AG20443 (cell line): ENCODE data around the gene LAPTM5.

Source experiments
- DNase-seq: peaks from one replicate; pipeline ENCODE4 v3.0.0; 2012; ENCODE audit warnings: low spot score, mixed read lengths

The LAPTM5 gene

DNA sequence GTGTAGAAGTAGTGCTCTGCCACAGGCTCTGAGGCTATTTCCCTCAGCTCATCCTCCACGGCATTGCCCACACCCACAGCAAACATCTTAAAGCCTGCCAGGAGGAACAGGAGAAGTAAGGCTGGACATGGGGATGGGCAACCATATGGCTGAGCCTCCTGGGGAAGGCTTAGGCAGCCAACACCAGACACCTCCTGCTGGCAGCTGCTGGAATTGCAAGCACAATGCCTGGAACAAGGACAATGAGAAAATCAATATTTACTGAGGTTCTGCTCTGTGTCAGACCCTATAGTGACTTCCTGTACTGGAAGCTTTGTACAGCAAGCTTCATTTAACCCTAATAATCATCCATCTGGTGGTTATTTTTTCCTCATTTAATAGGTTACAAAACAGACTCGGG, 42.4 kb downstream of the LAPTM5 start:
- DNase-seq: no peak

DNA sequence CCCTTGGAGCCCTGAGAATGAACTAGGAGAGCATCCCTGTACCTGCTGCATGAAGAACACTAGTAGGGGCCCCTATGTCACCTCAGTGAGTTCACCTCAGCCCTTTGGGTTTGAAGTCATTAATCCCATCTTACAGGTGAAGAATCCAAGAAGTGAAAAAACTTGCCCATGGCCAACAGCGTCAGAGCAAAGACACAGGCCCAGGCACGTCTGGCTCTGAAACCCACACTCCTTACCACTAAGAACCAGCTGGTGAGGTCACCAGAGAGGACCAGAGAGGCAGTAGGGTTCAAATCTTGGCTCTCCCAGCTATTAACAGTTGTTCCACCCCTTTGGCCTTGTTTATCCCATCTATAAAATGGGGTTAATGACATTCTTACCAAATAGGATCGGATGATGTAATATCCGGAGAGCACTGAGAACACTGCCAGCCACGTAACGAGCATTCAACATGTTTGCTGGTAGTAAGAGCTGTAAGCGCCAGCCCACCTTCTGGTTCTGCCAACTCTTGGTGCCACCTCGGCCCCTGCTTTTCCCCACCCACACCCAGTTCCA, 43.0 kb downstream of the LAPTM5 start:
- no peak for DNase-seq

DNA sequence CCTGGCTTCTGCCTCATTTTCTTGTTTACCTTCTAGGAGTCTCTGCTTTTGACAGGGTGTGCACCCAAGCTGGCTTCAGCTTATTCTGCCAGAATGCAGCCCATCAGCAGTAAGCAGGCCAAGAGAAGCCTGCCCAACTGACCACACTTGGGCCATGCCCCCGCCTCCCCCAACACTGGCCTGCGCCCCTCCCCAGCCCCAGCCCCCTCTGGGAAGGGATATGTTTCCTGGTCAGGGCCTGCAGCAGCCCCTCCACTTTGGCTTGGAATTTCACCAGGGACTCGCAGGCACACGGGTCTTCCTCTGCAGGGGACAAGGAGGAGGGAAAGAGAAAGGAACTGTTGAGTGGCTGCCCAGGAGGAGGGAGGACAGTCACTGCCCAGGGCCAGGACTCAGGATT, 43.5 kb downstream of the LAPTM5 start:
- no peak for DNase-seq

DNA sequence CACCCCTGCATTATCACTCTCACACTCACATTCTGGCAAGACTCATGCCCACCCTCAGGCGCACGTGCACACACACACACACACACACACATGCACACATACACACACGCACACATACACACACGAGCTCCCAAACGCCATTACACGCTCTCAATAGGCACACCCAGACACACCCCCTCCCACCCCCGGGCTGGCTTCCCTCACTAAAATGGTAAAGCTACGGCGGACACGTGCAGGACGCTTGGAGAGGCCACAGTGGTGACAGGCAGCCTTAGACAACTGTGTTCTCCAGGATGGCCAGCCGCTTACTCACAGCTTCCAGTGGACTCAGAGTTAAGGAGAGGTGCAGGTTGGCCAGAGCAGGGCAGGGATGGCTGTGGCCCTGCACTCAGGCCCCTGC, 44.3 kb downstream of the LAPTM5 start:
- peak; percentile 43 for DNase-seq

DNA sequence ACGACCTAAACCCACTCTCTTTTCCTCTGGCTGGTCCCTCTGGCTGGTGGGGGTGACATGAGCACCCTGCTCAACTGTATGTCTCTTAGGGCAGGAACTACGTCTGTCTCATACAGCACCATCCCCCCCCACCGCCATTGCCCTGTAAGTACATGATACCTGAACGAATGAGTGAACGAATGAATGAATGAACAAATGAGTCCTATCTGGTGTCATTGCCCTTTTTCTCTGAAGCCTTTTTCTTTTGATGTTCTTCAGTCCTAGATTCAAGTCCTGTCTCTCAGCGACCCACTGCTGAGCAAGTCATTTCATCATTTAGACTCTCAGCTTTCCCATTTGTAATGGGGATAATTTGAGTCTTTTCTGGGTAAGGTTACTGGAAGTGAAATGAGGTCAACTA, 45.0 kb downstream of the LAPTM5 start:
- DNase-seq: no peak

DNA sequence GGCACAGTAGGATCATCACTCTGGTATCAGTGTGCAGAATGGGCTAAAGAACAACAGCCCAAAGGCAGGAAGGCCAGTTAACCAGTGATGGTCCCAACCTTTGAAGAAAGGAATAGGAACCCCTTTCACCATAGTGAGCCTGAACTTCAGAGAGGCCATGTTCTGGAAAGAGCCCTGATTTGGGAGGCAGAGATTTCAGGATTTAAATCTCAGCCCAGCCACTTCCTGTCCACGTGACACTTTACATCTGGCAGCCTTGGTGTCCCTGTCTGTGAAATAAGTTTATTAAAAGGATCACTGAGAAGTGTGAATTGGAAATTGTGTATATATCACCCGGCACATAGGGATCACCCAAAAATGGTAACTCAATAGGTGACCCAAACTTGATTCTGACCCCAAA, 47.2 kb downstream of the LAPTM5 start:
- DNase-seq: no peak

DNA sequence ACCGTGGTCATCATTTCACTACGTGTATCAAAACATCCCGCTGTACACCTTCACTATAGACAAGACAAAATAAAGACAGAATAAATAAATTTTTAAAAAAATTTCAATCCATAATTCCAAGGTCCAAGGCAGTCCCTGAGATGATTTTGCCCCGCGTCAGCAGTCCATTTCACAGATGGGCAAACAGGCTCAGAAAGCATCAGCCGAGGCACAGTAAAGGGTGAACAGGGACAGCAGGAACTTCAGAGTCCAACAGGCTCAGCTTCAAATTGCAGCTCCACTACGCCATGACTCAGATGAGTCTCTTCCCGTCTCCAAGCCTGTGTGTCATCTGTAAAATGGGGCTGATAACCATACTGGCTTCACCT, 49.2 kb downstream of the LAPTM5 start:
- no peak for DNase-seq

DNA sequence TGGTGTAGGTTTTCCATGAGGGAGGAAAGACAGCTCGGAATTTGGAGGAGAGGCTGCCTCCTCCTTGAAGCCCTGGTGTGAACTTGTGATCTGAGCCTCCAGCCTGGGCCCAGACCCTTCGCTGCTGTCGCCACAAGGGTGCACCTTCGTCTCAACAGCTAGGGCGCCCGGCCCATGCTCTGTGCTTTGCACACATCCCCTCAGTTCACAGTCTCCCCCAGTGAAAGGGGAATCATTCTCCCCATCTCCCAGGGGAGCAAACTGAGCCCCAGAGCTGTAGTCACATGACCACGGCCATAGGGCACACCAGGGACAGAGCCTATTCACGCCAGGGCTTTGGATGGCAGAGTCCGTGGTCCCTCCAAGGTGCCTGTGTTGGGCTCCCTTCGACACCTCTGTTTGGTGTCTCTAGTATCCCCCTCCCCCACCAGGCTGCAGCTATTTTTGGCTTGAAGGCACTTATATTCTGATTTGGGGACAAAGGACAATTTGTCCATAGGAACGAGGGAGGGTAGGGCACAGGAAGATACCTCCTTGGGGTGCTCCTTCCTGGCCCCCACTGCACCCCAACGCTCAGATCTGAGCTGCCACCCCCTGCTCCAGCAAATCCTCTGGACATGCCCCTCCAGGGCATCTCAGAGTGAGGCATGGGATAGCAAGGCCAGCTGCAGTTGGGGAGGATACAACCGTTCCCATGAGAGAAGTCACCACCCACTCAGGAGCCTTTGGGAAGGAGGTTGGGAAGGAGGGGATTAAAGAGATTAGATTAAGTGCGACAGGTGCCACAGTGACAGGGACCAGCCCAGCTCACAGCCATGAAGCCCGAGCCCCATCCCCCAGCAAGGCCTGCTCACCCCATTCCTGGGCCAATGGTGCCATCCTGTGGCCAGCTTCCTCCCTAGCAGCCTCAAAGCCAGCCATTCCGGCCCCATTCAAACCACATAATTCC, 49.9 kb downstream of the LAPTM5 start:
- DNase-seq: peak; percentile 88

DNA sequence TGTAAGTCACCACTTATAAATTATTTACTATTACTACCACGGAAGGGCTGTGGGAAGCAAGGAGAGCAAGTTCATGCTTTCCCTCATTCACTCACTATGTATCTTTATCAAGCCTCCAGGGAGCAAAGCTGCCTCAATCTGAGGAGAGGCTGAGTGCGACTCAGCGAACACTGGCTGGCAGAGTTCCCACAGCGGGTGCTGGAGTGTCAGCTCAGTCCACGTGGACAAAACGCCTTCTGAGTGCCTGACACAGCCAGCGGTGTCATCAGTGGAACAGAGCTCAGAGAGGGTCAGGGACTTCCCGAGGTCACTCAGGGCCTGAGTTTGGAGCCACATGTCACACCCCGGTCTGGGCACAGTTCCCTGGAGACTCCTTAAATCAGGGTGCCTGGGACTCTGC, 51.0 kb downstream of the LAPTM5 start:
- DNase-seq: no peak

DNA sequence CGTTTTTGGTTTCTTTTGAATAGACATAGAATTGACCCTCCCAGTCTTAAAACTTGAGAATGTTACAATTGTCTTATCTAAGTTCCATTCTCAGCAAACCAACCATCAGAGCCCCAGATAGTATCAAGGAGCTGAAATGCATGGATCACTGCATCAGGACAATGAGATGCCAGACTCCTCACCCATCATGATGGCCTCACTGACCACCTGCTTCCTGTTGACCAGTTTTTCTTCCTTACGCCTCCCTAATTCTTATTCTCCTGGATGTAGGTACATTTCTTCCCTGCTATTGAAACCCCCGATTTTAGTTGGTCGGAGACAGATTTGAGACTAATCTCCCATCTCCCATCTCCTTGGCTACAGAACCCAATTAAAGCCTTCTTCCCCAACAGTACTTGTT, 51.9 kb downstream of the LAPTM5 start:
- no peak for DNase-seq

DNA sequence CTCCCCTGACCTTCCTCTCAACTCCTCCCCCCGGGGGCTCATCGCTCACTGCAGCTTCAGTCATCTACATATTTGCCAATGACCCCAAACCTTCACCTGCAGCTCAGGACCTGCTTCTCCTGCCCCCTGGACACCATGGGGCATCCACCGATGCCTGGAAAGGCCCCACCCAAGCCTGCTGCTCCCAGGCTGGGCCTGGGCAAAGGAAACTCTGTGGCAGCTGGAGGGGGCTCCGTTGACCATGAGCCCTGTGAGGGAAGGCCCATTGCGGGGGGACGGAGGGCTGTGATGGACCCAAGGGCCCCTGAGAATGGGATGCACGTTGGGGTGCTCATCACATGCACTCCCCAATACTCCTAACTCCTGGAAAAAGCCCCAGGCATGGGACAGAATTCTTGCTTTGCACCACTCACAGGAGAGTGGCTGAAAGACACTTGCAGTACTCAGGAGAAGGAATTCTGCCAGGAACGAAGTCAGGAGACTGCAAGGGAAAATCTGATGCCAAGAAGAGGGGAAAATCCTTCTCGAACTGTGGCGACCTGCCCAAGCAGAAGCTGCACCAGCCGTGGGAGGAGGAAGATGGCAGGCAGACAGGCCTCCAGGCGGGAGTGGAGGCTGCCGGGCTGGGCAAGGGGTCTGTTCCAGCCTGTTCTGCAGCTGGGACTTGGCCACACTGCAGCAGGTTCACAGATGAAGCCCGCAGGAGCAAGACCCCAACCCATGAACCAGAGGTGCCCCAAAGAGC, 52.6 kb downstream of the LAPTM5 start:
- no peak for DNase-seq

DNA sequence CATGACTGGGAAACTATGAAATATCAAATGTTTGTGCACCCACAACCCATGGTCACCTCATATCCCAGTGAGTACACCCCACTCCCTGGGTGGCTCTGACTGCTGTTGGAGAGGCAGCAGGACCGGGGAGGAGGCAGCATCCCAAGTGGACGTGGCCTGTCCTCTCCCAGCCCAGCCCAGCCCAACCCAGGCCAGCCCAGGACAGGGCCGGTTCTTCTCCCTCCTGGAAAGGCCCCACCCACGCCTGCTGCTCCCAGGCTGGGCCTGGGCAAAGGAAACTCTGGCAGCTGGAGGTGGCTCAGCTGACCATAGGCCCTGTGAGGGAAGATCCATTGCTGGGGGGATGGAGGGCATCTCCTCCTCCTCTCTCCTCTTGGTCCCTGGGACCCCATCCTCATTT, 53.3 kb downstream of the LAPTM5 start:
- DNase-seq: peak; percentile 72

DNA sequence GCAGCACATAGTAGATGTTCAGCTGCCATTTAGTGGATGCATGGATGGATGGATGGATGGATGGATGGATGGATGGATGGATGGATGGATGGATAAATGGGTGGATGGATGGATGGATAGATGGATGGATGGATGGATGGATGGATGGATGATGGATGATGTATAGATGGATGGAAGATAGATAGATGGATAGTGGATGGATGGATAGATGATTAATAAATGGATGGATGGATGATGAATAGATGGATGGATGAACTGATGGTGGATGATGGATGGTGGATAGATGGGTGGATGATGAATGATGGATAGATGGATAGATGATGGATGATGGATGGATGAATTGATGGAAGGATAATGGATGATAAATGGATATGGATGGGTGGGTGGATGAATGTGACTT, 54.8 kb downstream of the LAPTM5 start:
- no peak for DNase-seq

DNA sequence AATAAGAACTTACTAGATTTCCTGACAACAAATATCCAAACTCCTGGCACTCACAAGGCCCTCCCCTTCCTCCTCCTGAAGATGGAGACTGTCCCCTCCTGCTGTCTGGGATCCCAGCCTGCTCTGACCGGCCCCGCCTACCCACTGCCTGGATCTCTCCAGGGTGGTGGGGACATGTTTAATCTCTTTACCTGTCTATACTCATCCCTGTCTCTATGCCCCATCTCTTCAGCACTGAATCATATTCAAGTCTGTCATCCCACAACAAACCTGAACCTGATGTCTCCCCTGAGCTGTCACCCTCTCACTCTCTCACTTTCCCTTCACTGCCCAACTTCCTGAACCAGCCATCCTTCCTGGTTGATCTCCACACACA, 56.3 kb downstream of the LAPTM5 start:
- DNase-seq: no peak

DNA sequence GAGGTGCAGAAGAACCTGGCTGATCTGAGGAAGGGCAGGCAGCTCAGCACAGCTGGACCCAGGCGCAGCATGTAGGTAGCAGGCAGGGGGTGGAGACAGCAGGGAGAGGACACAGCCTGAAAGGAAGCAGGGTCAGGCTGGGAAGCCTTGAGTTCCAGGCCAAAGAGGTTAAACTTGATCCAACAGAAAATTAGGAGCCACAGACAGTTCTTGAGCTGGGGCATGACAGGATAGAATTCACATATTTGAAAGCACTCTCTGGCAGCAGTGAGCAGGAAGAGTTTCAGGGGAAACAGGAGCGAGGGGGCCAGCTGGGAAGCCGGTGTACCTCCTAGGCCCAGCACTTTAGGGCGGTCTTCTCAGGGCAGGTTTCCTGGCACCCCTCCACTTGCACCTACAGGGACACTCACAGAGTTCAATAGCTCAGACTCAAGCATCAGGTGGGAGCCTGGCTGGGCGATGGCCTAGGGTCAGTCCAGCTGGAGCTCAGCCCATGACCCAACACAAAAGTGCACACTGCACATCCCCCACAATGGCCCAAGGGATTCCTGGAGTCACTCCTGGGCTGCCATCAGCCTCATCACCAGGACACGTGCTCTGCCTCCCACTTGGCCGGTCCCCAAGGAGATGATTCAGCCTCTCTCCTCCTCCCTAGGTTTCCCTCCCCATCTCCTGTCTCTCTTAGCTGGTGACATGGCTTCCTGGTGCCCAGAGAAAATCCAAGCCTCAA, 56.9 kb downstream of the LAPTM5 start:
- DNase-seq: peak; percentile 89

DNA sequence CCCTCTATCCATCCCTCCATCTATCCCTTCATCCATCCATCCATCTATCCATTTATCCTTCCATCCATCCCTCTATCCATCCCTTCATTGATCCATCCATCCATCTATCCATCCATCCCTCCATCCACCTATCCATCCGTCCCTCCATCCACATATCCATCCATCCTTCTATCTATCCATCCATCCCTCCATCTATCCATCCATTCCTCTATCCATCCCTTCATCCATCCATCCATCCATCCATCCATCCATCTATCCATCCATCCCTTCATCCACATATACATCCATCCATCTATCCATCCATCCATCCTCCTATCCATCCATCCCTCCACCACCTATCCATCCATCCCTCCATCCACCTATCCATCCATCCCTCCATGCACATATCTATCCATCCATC, 57.8 kb downstream of the LAPTM5 start:
- DNase-seq: no peak

DNA sequence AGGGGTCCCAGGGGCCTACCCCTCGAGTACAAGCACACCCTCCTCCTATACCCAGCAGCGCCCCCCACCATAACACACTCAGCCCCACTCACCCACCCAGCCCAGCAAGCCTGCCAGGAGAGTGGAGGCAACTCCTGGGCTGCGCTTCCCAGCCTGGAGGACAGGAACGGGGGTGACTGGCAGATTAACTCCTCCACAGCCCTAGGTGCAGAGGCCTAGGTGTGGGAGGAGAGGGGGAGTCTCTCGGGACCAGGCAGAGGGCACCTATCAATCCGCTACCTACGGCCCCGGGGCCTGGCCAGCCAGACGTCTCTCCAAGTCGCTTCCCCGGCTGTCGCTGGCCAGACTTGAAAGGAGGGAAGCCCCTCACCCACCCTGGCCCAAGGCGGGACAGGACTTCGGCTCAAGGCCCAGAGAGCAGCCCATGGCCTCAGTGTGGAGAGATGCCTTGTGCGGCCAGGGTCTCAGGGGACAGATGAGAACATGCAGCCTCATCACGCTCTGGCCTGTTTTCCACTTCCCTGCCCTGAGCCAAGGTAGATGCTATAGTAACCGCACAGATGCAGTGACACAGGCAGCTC, 59.1 kb downstream of the LAPTM5 start:
- no peak for DNase-seq

DNA sequence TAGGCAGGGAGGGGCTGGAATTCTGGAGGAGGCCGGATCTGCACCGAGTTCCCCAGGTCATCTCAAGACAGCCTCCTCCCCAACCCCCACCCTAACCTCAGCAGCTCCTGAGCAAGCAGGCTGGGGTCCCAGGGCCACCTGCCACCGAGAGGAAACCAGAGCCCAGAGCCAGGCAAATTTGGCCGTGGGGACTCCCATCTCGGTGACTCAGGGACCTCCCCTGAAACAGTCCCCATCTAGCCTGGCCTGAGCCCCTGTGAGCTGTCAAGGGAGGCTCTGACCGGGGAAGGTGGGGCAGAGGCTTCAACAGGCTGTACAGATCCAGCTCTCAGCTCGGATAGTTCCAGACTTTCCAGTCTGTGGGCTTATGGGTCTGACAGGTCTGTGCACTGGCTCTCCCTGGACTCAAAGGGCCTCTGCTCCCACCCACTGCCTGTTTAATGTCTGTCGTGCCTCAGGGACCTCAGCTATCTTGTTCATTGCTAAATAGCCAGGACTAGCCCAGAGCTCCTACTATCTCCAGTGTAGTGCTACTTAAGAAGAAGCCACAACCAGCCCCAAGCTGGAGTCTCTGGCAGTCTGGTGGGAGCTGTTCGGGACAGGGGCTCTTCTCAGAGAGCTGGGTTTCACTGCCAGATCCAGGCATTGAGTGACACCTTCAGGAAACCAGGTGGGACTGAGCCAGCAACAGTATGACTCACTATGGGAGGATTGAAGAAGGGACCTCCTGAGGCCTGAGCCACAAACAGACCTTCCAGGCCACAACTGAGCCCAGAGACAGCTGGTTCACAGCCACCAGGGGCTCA, 59.8 kb downstream of the LAPTM5 start:
- DNase-seq: peak; percentile 45

DNA sequence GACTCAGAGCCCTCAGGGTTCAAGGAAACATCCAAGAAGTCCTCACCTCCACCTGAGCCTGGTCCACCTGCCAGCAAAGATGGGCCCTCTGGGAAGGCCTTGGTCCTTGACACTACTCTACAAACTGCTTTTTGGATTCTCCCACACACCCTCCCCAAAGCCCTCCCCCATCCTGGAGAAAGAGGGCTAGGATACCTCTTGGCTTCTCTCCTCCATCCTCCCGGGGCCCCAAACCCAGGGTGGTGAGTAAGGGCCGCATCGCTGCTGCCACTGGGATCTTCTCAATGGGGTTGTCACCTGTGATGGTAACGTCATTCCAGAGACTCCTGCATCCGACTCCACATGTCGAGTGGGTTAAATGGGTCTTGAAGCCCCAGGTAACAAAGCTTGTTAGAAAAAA, 60.7 kb downstream of the LAPTM5 start:
- no peak for DNase-seq

DNA sequence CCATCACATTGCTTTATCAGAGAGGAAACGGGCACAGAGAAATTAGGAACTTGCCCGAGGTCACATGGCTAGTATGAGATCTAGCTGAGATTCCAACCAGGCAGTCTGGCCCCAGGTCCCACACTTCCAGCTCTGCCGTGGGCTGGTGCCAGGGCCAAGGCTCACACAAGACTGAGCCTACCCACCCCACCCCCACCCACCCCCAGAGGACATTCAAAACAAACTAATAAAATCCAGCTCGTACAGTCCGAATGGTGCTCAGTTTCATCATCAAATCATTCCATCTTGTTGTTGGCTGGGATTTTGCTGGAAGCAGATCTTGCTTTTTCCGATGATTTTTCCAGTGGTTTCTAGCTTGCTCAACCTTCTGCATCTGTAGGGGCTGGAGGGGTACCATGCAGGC, 62.1 kb downstream of the LAPTM5 start:
- peak; percentile 42 for DNase-seq
